GM23338 (cell line): ENCODE data around the gene STAT4. TPM values are rescaled to one million over a fixed set of nuclear protein-coding genes. Genes with fewer than 3 reads are reported as not detected.

Source experiments
- CREB1 ChIP-seq: fragments of 250-450 bp; sonication (Bioruptor Pico); IDR thresholded peaks from 2 replicates; pipeline ENCODE4 v1.5.0; 2020; ENCODE audit warnings: low read depth, mild to moderate bottlenecking, moderate library complexity
- CTCF ChIP-seq, 2 experiments: fragments of 200-600 bp in 1 of 2; sonication (generic) in 1 of 2; conservative IDR thresholded peaks; 2 replicates each; pipeline versions ENCODE4 v1.5.1 to v1.6.1; 2016 to 2017; ENCODE audit warnings: antibody characterized with exemption in 2 of 2, low read depth in 2 of 2, mild to moderate bottlenecking in 2 of 2, moderate library complexity in 1 of 2
- JUNB ChIP-seq: IDR thresholded peaks from one replicate; pipeline ENCODE4 v1.6.1; 2016; ENCODE audit warnings: antibody characterized with exemption; ENCODE audit not compliant: unreplicated experiment
- NANOG ChIP-seq: IDR thresholded peaks from 2 replicates; pipeline ENCODE4 v1.6.1; 2016; ENCODE audit warnings: antibody characterized with exemption, borderline replicate concordance
- STAT1 ChIP-seq: IDR thresholded peaks from one replicate; pipeline ENCODE4 v1.6.1; 2016; ENCODE audit warnings: antibody characterized with exemption; ENCODE audit not compliant: unreplicated experiment
- ZNF114 ChIP-seq: fragments of 250-450 bp; sonication (Bioruptor Pico); IDR thresholded peaks from 2 replicates; pipeline ENCODE4 v1.5.0; 2020; ENCODE audit warnings: mild to moderate bottlenecking, moderate library complexity
- ZNF331 ChIP-seq: fragments of 250-450 bp; sonication (Bioruptor Pico); IDR thresholded peaks from 2 replicates; pipeline ENCODE4 v1.5.0; 2020; ENCODE audit warnings: low read depth, mild to moderate bottlenecking, moderate library complexity
- polyA plus RNA-seq: library from polyadenylated mRNA; unstranded; fragments of >200 nt; fragmentation: Nextera tagmentation; extraction: Ambion mirVana; gene quantifications from 2 replicates; pipeline ENCODE4 v1.2.1, GENCODE V29; 2016
- total RNA-seq: library from RNA; depleted of rRNA; stranded (reverse); fragments of >200 nt; shearing (Covaris generic); gene quantifications from 2 replicates; pipeline ENCODE4 v1.2.3, GENCODE V29; 2014
- TF ChIP-seq, protein P1 (sequence below): fragments of 250-450 bp; sonication (Bioruptor Pico); IDR thresholded peaks from 2 replicates; pipeline ENCODE4 v1.5.0; 2020; ENCODE audit warnings: mild to moderate bottlenecking, moderate library complexity

STAT4 gene
- total and polyA plus RNA-seq, 2 experiments from 2014 or later, result 0.52 to 0.86 TPM

GRCh38 chr2:191153716-191154115, 2.9 kb upstream of the STAT4 start (continued):
- TF ChIP-seq, protein P1, sequence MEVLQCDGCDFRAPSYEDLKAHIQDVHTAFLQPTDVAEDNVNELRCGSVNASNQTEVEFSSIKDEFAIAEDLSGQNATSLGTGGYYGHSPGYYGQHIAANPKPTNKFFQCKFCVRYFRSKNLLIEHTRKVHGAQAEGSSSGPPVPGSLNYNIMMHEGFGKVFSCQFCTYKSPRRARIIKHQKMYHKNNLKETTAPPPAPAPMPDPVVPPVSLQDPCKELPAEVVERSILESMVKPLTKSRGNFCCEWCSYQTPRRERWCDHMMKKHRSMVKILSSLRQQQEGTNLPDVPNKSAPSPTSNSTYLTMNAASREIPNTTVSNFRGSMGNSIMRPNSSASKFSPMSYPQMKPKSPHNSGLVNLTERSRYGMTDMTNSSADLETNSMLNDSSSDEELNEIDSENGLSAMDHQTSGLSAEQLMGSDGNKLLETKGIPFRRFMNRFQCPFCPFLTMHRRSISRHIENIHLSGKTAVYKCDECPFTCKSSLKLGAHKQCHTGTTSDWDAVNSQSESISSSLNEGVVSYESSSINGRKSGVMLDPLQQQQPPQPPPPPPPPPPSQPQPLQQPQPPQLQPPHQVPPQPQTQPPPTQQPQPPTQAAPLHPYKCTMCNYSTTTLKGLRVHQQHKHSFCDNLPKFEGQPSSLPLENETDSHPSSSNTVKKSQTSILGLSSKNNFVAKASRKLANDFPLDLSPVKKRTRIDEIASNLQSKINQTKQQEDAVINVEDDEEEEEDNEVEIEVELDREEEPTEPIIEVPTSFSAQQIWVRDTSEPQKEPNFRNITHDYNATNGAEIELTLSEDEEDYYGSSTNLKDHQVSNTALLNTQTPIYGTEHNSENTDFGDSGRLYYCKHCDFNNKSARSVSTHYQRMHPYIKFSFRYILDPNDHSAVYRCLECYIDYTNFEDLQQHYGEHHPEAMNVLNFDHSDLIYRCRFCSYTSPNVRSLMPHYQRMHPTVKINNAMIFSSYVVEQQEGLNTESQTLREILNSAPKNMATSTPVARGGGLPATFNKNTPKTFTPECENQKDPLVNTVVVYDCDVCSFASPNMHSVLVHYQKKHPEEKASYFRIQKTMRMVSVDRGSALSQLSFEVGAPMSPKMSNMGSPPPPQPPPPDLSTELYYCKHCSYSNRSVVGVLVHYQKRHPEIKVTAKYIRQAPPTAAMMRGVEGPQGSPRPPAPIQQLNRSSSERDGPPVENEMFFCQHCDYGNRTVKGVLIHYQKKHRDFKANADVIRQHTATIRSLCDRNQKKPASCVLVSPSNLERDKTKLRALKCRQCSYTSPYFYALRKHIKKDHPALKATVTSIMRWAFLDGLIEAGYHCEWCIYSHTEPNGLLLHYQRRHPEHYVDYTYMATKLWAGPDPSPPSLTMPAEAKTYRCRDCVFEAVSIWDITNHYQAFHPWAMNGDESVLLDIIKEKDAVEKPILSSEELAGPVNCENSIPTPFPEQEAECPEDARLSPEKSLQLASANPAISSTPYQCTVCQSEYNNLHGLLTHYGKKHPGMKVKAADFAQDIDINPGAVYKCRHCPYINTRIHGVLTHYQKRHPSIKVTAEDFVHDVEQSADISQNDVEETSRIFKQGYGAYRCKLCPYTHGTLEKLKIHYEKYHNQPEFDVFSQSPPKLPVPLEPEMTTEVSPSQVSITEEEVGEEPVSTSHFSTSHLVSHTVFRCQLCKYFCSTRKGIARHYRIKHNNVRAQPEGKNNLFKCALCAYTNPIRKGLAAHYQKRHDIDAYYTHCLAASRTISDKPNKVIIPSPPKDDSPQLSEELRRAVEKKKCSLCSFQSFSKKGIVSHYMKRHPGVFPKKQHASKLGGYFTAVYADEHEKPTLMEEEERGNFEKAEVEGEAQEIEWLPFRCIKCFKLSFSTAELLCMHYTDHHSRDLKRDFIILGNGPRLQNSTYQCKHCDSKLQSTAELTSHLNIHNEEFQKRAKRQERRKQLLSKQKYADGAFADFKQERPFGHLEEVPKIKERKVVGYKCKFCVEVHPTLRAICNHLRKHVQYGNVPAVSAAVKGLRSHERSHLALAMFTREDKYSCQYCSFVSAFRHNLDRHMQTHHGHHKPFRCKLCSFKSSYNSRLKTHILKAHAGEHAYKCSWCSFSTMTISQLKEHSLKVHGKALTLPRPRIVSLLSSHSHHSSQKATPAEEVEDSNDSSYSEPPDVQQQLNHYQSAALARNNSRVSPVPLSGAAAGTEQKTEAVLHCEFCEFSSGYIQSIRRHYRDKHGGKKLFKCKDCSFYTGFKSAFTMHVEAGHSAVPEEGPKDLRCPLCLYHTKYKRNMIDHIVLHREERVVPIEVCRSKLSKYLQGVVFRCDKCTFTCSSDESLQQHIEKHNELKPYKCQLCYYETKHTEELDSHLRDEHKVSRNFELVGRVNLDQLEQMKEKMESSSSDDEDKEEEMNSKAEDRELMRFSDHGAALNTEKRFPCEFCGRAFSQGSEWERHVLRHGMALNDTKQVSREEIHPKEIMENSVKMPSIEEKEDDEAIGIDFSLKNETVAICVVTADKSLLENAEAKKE (CRISPR knock-in tag), result no peak
- no peak for TF ChIP-seq ZNF331 (CRISPR knock-in tag)
- TF ChIP-seq STAT1, result no peak
- TF ChIP-seq JUNB, result no peak
- TF ChIP-seq CTCF (conservative IDR thresholded peaks at IDR 0.05; ENCODE audit: low read depth in 2 of 2), result no peak
- no peak for TF ChIP-seq CREB1 (CRISPR knock-in tag)
- TF ChIP-seq ZNF114, result no peak
- TF ChIP-seq NANOG, result no peak
